Erythroblast (primary cell): Measurements from ENCODE around the gene ZCCHC9.

Experiments used
- GATA1 ChIP-seq: IDR thresholded peaks from 2 replicates; pipeline ENCODE4 v1.6.1; 2011; ENCODE audit warnings: low read depth, mild to moderate bottlenecking, control low read depth, low read length, moderate library complexity
- POLR2A ChIP-seq: IDR thresholded peaks from 2 replicates; pipeline ENCODE4 v1.6.1; 2011; ENCODE audit warnings: mild to moderate bottlenecking, low read length

DNA sequence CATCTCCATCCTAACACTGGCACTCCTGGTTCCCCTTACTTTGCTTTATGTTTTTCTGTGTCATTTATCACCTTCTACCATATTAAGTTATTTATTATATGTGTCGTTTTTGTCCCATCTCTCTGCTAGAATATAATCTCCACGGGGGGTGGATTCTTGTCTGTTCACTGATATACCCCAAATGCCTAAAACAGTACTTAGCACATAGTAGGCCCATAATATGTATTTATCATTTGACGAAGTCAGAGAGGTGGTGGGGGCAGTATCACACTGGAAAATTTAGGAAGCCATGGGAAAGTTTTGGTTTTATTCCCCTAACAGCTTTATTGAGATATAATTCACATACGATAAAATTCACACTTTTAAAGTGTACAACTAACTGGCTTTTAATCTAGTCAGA, 14.4 kb downstream of the ZCCHC9 start:
- TF ChIP-seq POLR2A (no peak), GATA1 (no peak)
